ENCODE data around the gene TRABD. TPM values are rescaled to one million over a fixed set of nuclear protein-coding genes. Genes with fewer than 3 reads are reported as not detected.
"Not testable (repeated sequence)": the region's sequence is repeated elsewhere in the genome, so short reads cannot be mapped to it uniquely, and the experiment has no call there.

The TRABD gene
- total RNA-seq, 3 donors from 2014 or later = 91.3 to 95.0 (median 93.4) TPM

DNA sequence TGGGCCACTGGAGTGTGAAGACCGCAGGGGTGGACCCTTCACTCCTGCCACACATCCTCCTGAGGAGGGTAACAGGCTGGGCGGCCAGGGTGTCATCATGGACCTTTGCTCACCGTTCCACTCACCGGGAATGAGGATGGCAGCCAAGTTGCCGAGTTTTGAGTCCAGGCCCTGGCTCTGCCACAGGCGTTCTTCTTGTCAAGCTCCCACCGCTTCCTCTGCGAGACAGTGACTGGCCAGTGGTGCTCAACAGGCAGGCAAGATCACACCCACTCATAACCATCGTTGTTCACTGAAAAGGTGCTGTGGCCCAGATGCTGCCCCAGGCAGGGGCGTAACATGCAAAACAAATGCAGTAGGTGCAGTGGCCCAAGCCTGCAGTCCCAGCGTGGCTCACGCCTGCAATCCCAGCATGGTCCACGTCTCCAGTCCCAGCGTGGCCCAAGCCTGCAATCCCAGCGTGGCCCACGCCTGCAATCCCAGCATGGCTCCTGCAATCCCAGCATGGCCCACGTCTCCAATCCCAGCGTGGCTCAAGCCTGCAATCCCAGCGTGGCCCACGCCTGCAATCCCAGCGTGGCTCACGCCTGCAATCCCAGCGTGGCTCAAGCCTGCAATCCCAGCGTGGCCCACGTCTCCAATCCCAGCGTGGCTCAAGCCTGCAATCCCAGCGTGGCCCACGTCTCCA, 20.1 kb upstream of the TRABD start:
- Mint-ChIP-seq H3K4me1 (ENCODE audit: low read depth) (peaks cover 6% of the 10 kb centered on the region), H3K4me3 (no peak overlapping the region), H3K36me3 (ENCODE audit: insufficient read depth) (no peaks in the 10 kb centered on the region), H3K9me3 (no peaks in the 10 kb centered on the region), H3K27me3 (ENCODE audit: low read depth) (peaks cover 34% of the 10 kb centered on the region)
- DNase-seq = no peak
- no peak for ATAC-seq

DNA sequence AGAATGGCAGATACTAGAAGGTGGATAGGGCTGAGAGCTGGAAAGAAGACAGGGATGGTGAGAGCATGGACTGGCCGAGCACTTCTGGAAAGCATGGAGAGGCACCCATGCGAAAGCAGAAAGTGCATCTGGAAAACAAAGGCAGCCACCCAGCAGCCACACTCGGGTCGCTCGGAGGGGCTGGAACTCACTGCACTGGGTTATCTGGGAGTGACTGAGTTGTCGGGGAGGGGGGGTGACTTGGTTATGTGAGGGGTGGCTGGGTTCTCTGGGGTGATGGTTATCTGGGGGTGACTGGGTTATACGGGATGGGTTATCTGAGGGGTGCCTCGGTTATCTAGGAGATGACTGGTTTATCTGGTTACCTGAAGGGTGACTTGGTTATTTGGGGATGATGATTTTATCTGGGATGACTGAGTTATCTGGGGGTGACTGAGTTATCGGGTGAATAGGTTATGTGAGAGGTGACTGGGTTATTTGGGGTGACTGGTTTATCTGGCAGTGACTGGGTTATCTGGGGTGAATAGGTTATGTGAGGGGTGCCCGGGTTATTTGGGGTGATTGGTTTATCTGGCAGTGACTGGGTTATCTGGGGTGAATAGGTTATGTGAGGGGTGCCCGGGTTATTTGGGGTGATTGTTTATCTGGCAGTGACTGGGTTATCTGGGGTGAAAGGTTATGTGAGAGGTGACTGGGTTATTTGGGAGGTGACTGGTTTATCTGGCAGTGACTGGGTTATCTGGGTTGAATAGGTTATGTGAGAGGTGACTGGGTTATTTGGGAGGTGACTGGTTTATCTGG, 17.8 kb upstream of the TRABD start:
- DNase-seq = no peak
- Mint-ChIP-seq H3K4me3 (no peak overlapping the region), H3K27me3 (ENCODE audit: low read depth) (peaks cover 38% of the 10 kb centered on the region), H3K9me3 (no peaks in the 10 kb centered on the region), H3K36me3 (ENCODE audit: insufficient read depth) (no peaks in the 10 kb centered on the region), H3K4me1 (ENCODE audit: low read depth) (peaks cover 6% of the 10 kb centered on the region)
- ATAC-seq = no peak

DNA sequence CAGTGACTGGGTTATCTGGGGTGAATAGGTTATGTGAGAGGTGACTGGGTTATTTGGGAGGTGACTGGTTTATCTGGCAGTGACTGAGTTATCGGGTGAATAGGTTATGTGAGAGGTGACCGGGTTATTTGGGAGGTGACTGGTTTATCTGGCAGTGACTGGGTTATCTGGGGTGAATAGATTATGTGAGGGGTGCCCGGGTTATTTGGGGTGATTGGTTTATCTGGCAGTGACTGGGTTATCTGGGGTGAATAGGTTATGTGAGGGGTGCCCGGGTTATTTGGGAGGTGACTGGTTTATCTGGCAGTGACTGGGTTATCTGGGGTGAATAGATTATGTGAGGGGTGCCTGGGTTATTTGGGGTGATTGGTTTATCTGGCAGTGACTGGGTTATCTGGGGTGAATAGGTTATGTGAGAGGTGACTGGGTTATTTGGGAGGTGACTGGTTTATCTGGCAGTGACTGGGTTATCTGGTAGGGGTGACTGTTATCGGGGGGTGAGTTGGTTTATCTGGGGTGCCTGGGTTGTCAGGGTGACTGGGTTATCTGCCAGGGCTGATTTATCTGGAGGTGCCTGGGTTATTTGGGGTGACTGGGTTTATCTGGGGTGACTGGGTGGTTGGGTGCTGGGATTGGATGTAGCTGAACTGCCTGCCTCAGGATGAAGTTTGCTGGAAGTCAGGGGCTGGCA, 17.1 kb upstream of the TRABD start:
- peaks cover 39% of the 10 kb centered on the region for H3K27me3 Mint-ChIP-seq (ENCODE audit: low read depth)

DNA sequence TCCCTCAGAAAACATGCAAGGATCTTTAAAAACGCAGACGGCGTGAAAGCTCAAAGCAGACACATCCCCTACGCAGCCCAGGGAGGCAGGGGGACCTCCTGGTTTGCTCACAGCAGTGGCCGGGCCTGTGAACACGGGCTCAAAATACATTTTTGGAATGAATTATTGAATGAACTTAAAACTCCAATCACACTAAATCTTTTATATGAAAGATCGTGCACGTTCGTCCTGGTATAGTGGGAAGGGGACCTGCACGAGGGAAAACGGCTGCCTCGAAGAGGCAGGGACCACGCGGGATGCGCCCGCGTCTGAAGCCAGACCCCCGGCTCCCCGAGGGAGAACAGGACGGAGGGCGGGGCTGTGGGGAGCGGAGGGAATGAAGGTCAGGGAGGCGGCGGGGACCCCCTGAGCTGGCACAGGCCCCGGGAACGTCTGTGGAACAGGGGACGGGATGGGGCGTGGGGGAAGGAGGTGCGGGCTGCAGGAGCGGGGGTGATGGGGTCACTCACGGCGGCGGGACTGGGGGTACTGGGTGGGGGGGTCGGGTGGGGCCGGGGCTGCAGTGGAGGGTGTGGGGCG, 16.4 kb upstream of the TRABD start:
- Mint-ChIP-seq H3K36me3 (ENCODE audit: insufficient read depth) (no peaks in the 10 kb centered on the region), H3K27me3 (ENCODE audit: low read depth) (peaks cover 37% of the 10 kb centered on the region), H3K9me3 (no peaks in the 10 kb centered on the region), H3K4me3 (peak overlapping the region; percentile 71), H3K4me1 (ENCODE audit: low read depth) (peaks cover 6% of the 10 kb centered on the region)
- DNase-seq (peak; percentile 2), ATAC-seq (no peak)

More for the DNA sequence above, 17.1 kb upstream of the TRABD start:
- DNase-seq; H3K36me3 Mint-ChIP-seq (ENCODE audit: insufficient read depth); ATAC-seq; H3K4me1 Mint-ChIP-seq (ENCODE audit: low read depth); H3K9me3 Mint-ChIP-seq: not testable (repeated sequence)
- peak overlapping the region; percentile 71 for H3K4me3 Mint-ChIP-seq

DNA sequence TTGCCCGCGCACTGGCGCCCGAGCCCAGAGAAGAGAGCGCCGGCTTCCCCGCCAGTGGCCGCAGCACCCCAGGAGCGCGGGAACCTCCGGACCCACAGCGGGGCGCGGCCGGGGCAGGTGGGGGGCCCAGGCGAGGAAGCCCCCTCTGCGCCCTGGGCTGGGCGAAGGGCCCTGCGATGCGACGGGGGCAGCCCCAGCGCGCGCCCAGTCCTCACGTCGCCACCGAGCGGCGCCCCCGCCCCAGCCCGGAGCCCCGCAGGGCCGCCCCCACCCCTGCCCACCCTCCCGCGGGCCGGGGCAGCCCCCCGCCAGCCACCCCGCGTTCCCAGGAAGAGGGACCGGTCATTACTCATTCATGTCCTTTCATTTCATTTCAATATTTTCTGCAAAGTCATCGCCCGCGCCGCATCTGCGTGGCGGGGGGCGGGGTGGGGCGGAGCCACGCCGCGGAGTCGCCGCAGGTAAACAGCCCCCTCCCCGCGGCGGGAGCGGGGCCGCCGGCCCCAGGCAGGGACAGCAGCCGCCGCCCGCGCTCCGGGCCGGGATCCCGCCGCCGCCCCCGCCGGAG, 15.9 kb upstream of the TRABD start:
- Mint-ChIP-seq H3K4me1 (ENCODE audit: low read depth) (peaks cover 6% of the 10 kb centered on the region), H3K27me3 (ENCODE audit: low read depth) (peaks cover 37% of the 10 kb centered on the region), H3K9me3 (no peaks in the 10 kb centered on the region), H3K36me3 (ENCODE audit: insufficient read depth) (no peaks in the 10 kb centered on the region), H3K4me3 (peak overlapping the region; percentile 47)
- ATAC-seq (peak; percentile 77 to 78), DNase-seq (peak; percentile 45)

DNA sequence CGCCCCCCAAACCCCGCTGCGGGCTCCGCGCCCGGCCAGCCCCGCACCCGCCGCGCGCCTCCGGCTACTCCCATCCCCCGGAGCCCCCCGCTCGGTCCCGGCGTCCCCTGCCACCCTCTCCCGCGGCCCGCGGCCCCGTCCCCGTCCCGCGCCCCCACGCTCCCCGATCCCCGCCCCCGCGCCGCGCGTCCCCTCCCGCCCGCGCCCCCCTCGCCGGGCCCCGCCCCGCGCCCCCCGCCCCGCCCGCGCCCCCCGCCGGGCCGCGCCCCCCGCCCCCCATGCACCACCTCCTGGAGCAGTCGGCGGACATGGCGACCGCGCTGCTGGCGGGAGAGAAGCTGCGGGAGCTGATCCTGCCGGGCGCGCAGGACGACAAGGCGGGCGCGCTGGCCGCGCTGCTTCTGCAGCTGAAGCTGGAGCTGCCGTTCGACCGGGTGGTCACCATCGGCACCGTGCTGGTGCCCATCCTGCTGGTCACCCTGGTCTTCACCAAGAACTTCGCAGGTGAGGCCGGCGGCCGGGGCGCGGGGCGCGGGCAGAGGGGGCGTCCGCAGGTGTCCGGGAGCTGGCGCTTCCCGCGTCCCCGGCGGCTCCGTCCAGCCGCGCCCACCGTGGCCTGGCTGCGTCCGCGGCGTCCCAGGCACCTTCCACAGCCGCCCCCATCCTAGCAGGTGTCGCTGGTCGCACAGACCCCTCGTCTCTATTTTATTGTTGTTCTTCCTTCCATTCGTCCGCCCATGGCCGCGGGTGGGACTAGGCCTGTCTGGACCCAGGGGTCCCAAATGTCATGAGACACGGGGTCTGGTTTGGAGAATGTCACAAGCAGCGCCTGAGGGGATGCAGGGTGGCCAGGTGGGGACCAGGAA, 15.0 kb upstream of the TRABD start, which contains the start of gene PANX2:
Gene PANX2 (plus strand): TSS at position 279 of the 866 bp plus-strand sequence. CDS start 0 bp downstream, at position 279.
- peak; percentile 4 for DNase-seq
- peak; percentile 15 to 27 for ATAC-seq
- Mint-ChIP-seq H3K27me3 (ENCODE audit: low read depth) (peaks cover 33% of the 10 kb centered on the region), H3K4me1 (ENCODE audit: low read depth) (peaks cover 6% of the 10 kb centered on the region), H3K9me3 (no peaks in the 10 kb centered on the region), H3K36me3 (ENCODE audit: insufficient read depth) (no peaks in the 10 kb centered on the region), H3K4me3 (peak within 1 kb of the TSS; percentile 74)

DNA sequence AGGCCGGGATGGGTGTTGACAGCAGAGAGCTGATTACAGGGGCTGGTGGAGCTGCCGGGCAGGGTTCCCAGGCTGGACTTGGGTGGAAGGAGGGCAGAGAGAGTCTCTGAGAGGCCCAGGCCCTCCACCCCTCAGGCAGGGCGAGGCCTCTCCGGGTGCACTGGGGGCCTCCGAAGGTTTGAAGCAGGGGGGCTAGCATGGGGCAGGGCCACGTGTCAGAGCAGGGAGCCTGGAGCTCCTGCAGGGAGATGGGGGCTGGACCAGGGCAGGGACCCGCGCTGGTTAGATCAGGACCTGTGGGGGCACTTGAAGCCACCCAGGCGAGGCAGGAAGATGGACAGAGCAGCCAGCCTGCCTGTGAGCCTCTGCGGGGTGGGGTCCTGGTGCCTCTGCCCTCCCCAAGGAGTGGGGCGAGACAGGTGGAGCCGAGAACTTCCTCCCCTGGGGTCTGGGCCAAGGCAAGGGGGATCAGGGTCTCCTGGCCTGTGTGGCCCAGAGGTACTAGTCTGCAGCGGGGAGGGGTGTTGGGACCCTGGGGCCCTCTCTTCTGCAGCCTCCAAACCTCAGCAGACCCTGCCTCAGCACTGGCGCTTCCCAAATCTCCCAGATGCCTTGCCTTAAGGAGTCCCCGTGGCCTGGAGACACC, 14.3 kb upstream of the TRABD start:
- DNase-seq = peak; percentile 2
- H3K27me3 Mint-ChIP-seq (ENCODE audit: low read depth) = peaks cover 33% of the 10 kb centered on the region
- no peak for ATAC-seq

DNA sequence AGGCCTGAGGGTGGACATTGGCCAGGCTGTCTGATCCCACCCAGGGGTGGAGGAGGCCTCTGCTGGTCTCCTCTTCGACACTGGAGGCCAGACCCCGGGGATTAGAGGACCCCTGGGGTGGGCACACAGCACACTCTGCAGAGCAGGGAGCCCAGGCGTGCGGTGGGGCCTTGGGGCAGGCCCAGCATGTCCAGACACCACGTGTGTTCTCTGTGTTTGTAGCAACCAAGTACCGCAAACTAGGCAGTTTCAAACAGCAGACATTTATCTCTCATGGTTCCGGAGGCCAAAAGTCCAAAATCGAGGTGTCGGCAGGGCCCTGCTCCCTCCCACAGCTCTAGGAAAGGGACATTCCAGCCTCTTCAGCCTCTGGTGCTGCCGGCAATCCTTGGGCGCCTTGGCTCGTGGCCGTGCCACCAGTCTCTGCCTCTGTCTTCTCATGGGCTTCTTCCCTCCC, 13.7 kb upstream of the TRABD start:
- Mint-ChIP-seq H3K27me3 (ENCODE audit: low read depth) (peaks cover 33% of the 10 kb centered on the region), H3K4me1 (ENCODE audit: low read depth) (peaks cover 6% of the 10 kb centered on the region), H3K4me3 (peak overlapping the region; percentile 24), H3K9me3 (no peaks in the 10 kb centered on the region), H3K36me3 (ENCODE audit: insufficient read depth) (no peaks in the 10 kb centered on the region)
- DNase-seq = no peak
- no peak for ATAC-seq

More for the DNA sequence above, 14.3 kb upstream of the TRABD start:
- no peaks in the 10 kb centered on the region for H3K9me3 Mint-ChIP-seq
- peaks cover 6% of the 10 kb centered on the region for H3K4me1 Mint-ChIP-seq (ENCODE audit: low read depth)
- H3K4me3 Mint-ChIP-seq = peak overlapping the region; percentile 74
- H3K36me3 Mint-ChIP-seq (ENCODE audit: insufficient read depth) = no peaks in the 10 kb centered on the region

DNA sequence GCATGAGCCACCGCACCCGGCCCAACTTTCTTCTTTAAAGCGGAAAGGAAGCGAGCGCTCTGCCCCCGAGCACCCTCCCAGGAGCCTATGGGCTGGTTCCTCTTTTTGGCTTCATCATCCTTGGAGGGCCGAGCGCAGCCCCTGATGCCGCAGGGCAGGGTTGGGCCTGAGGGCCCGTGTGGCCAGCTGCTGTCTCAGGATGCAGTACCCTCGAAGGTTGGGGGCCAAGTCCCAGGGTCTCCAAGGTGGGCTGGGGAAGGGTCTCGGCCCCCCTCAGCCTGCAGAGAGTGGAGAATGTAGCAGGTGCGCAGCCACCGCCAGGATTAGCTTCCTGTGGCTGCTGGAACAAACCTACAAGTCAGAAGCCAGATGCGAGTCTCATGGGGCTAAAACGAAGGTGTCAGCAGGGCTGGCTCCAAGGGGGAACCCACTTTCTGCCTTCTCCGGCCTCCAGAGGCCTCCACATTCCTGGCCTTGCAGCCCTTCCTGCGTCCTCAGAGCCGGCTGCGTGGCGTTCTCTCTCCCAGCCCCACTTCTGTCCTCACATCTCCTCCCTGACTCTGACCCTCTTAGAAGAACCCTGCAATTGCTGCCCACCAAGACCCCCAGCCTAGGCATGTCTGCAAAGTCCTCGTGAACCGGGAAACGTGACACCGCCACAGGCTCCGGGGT, 12.3 kb upstream of the TRABD start:
- Mint-ChIP-seq H3K4me3 (no peak overlapping the region), H3K36me3 (ENCODE audit: insufficient read depth) (no peaks in the 10 kb centered on the region), H3K27me3 (ENCODE audit: low read depth) (peaks cover 27% of the 10 kb centered on the region), H3K9me3 (no peaks in the 10 kb centered on the region), H3K4me1 (ENCODE audit: low read depth) (peaks cover 6% of the 10 kb centered on the region)
- ATAC-seq (no peak), DNase-seq (peak; percentile 1)

DNA sequence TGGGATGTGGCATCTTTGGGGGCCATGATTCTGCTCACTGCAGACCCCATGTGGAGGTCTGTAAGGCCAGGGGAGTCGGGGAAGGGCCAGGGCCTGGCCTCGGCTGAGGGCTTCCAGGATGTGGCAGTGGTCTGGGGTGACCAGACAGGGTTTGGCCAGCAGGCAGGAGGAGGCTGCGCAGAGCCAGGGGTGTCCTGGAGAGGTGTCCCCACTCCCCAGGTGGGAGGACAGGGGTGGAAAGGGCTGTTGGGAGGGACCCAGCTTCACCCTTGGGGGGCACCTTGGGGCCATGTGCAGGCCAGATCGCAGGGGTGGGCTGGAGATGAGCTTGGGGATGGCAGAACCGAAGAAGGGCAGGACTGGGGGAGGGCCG, 11.7 kb upstream of the TRABD start:
- Mint-ChIP-seq H3K9me3 (no peaks in the 10 kb centered on the region), H3K36me3 (ENCODE audit: insufficient read depth) (no peaks in the 10 kb centered on the region), H3K27me3 (ENCODE audit: low read depth) (peaks cover 22% of the 10 kb centered on the region), H3K4me3 (no peak overlapping the region), H3K4me1 (ENCODE audit: low read depth) (peaks cover 4% of the 10 kb centered on the region)
- ATAC-seq = no peak
- DNase-seq = peak; percentile 3

DNA sequence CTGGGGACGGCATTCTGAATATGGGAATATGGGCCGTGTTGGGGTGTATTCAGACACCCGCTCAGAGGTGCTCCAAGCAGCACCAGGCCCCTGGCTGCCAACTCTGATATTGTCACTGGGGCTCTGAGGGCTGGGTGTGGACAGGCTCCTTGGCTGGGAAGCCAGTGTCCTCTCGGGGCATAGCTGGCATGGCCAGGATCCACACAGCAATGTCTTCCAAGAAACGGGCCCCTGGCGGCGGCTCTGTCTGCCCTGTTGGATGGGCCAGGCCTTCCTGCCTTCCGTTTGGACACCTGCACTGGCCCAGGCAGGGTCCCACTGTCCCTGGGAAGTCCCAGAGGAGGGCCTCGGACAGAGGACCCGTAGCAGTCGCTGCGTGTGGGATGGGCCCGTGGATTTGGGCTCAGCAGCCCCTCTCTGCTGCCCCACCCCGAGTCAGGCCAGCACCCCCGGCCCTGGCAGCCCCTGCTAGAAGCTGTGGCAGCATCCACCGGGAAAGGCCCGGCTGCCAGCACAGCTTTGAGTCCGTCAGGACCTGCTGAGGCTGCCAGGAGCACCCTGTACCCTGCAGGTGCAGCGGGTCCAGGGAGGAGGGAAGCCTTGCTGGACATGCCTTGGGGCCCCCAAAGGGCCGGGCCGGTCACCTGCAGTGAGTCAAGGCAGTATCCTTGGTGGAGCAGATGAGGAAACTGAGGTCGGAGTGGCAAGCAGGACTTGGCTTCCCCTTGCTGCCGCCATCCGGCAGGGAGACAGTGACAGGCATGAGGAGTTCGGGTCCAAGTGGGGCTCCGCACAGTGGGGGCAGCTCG, 11.1 kb upstream of the TRABD start:
- H3K27me3 Mint-ChIP-seq (ENCODE audit: low read depth) = peaks cover 19% of the 10 kb centered on the region
- H3K4me3 Mint-ChIP-seq = no peak overlapping the region
- H3K9me3 Mint-ChIP-seq = no peaks in the 10 kb centered on the region
- H3K4me1 Mint-ChIP-seq (ENCODE audit: low read depth) = peaks cover 1% of the 10 kb centered on the region
- DNase-seq (peak; percentile 1), ATAC-seq (no peak)
- H3K36me3 Mint-ChIP-seq (ENCODE audit: insufficient read depth) = no peaks in the 10 kb centered on the region

DNA sequence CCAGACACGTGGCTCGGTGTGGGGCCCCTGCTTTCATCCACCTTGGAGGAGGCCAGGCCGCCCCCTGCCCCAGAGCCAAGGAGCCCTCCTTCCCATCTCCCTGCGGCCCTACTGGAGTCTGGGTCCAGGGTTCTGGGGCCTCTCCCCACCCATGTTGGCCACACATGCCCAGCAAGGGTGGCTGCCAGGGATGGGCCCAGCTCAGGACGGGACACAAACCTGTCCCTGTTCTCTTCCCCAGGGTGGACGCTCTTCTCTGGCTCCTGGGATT, 10.6 kb upstream of the TRABD start:
- H3K4me1 Mint-ChIP-seq (ENCODE audit: low read depth) = peaks cover 4% of the 10 kb centered on the region

More for the DNA sequence above, 10.6 kb upstream of the TRABD start:
- Mint-ChIP-seq H3K4me3 (no peak overlapping the region), H3K9me3 (no peaks in the 10 kb centered on the region), H3K27me3 (ENCODE audit: low read depth) (peaks cover 21% of the 10 kb centered on the region), H3K36me3 (ENCODE audit: insufficient read depth) (no peaks in the 10 kb centered on the region)
- DNase-seq = peak; percentile 1
- ATAC-seq = no peak
